Keratinocyte (primary cell): Measurements from ENCODE around the gene SDK1. TPM values are rescaled to one million over a fixed set of nuclear protein-coding genes. Genes with fewer than 3 reads are reported as not detected.

ENCODE experiments used
- DNase-seq: peaks from one replicate; pipeline ENCODE4 v3.0.0-alpha.2; 2011; ENCODE audit warnings: low read depth, missing footprints, low spot score
- FAIRE-seq: peaks from 2 replicates; lab custom pipeline; 2011; peaks lifted over from hg19 to GRCh38; lab: Jason Lieb, UNC
- H2AFZ ChIP-seq: 2 replicates; pipeline ENCODE4 v1.6.0; 2012; ENCODE audit warnings: low read length, control low read depth, inconsistent platforms; ENCODE audit not compliant: control insufficient read depth
- H3K27ac ChIP-seq: 2 replicates; pipeline ENCODE4 v1.5.1; 2011; ENCODE audit warnings: low read length; ENCODE audit not compliant: control insufficient read depth, insufficient read depth
- H3K27me3 ChIP-seq: 3 replicates; pipeline ENCODE4 v1.6.0; 2011; ENCODE audit warnings: low read length; ENCODE audit not compliant: control insufficient read depth, insufficient read depth; ENCODE audit errors: extremely low read depth
- H3K36me3 ChIP-seq, 2 experiments: 2 replicates in 1 of 2; 3 replicates in 1 of 2; pipeline ENCODE4 v1.5.1; 2011; ENCODE audit warnings: low read length in 2 of 2, mild to moderate bottlenecking in 1 of 2; ENCODE audit not compliant: control insufficient read depth in 2 of 2, insufficient read depth in 2 of 2; ENCODE audit errors: extremely low read depth in 1 of 2
- H3K4me1 ChIP-seq: 3 replicates; pipeline ENCODE4 v1.5.1; 2011; ENCODE audit warnings: low read length; ENCODE audit not compliant: control insufficient read depth, insufficient read depth; ENCODE audit errors: extremely low read depth
- H3K4me2 ChIP-seq: 3 replicates; pipeline ENCODE4 v1.6.0; 2011; ENCODE audit warnings: low read depth, low read length; ENCODE audit not compliant: control insufficient read depth, insufficient read depth; ENCODE audit errors: extremely low read depth
- H3K4me3 ChIP-seq, 3 experiments: fragments of 200-600 bp in 1 of 3; sonication (generic) in 1 of 3; 2 replicates in 2 of 3; 3 replicates in 1 of 3; pipeline ENCODE4 v1.5.1; 2011 to 2016; ENCODE audit warnings: low read length in 3 of 3, mild to moderate bottlenecking in 3 of 3, control low read depth in 2 of 3, inconsistent platforms in 1 of 3, low read depth in 1 of 3, mixed read lengths in 1 of 3, mixed run types in 1 of 3, moderate library complexity in 1 of 3; ENCODE audit not compliant: control insufficient read depth in 2 of 3, insufficient read depth in 2 of 3; ENCODE audit errors: extremely low read depth in 1 of 3
- H3K79me2 ChIP-seq: 2 replicates; pipeline ENCODE4 v1.6.0; 2012; ENCODE audit warnings: low read length; ENCODE audit not compliant: control insufficient read depth, insufficient read depth
- H3K9ac ChIP-seq: 3 replicates; pipeline ENCODE4 v1.6.0; 2011; ENCODE audit warnings: low read length; ENCODE audit not compliant: control insufficient read depth, insufficient read depth; ENCODE audit errors: extremely low read depth
- H3K9me1 ChIP-seq: 3 replicates; pipeline ENCODE4 v1.6.0; 2011; ENCODE audit warnings: low read length; ENCODE audit not compliant: control insufficient read depth, insufficient read depth; ENCODE audit errors: extremely low read depth
- H3K9me3 ChIP-seq: 2 replicates; pipeline ENCODE4 v1.5.1; 2012; ENCODE audit warnings: low read depth, low read length; ENCODE audit not compliant: control insufficient read depth
- H4K20me1 ChIP-seq: 3 replicates; pipeline ENCODE4 v1.6.0; 2011; ENCODE audit warnings: low read length; ENCODE audit not compliant: control insufficient read depth, insufficient read depth; ENCODE audit errors: extremely low read depth
- EZH2 ChIP-seq: IDR thresholded peaks from one replicate; pipeline ENCODE4 v1.6.1; 2012; ENCODE audit warnings: inconsistent platforms, mild to moderate bottlenecking, low read length, moderate library complexity
- dilution Hi-C: fragments of 300-500 bp; cut with MboI; formaldehyde crosslinking; loops from one replicate; pipeline ENCODE4 v1.7.0; 2020; ENCODE audit warnings: low sequenced_read_pairs; ENCODE audit not compliant: extremely low pct_ligation_motif_present
- polyA plus RNA-seq, 5 experiments: library from polyadenylated mRNA; depleted of rRNA in 3 of 5; stranded (reverse) in 3 of 5; stranded (forward) in 1 of 5; unstranded in 1 of 5; fragments of >200 nt; gene quantifications; 1 replicate in 1 of 5; 2 replicates in 3 of 5; 3 replicates in 1 of 5; pipeline versions ENCODE4 v1.2.1 to v1.2.3, GENCODE V29; 2011 to 2012; ENCODE audit warnings: missing spikeins in 2 of 5, low read depth in 1 of 5, low replicate concordance in 1 of 5
- TF ChIP-seq, protein P1 (sequence below), 3 experiments: IDR thresholded peaks in 1 of 3; conservative IDR thresholded peaks in 1 of 3; optimal IDR thresholded peaks in 1 of 3; 2 replicates in 2 of 3; 3 replicates in 1 of 3; pipeline versions ENCODE3 to v1.5.1; 2011; ENCODE audit warnings: low read length in 3 of 3, mild to moderate bottlenecking in 3 of 3, moderate library complexity in 2 of 3, control low read depth in 1 of 3, inconsistent platforms in 1 of 3; ENCODE audit not compliant: insufficient read depth in 2 of 3; ENCODE audit errors: extremely low read depth in 1 of 3

The SDK1 gene
- polyA plus RNA-seq, 1 donor (not counting 4 experiments of a cell fraction or from before 2014, with no cell fraction given), result 0.66 TPM

DNA sequence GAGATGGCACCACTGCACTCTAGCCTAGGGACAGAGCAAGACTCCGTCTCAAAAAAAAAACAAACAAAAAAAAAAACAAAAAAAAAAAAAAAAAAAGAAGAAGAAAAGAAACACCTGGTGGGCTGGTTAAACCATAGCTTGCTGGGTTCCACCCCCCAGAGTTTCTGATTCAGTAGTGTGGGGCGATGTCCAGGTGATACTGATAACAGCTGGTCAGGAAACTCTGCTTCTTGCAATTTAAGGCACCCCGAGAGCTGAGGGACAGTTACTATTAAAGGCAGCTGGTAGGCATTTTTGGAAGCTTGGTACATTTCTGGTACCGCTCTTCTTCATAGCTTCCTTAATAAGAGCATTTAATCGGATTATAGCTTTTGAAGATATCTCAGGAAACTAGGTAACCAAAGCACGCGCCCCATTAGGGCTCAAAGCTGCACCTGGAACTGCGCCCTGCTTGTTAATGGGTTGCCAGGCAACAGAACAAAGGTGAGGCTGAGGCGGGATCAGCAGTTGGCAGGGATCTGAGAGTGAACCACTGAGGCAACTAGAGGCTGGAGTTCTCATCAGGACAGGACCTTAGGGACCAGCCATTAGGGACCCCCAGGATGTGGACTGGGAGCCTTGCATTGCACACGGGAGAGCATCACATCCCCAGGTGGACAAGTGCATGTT lies 6.5 kb upstream of the SDK1 start:
- no peak overlapping the region for H2AFZ ChIP-seq
- H3K36me3 ChIP-seq, result no peaks in the 10 kb centered on the region
- H3K4me2 ChIP-seq, result no peak overlapping the region
- dilution Hi-C loops, result no loop called here
- no peak overlapping the region for H3K9ac ChIP-seq
- H4K20me1 ChIP-seq, result no peaks in the 10 kb centered on the region
- TF ChIP-seq EZH2, result no peak
- TF ChIP-seq, protein P1, sequence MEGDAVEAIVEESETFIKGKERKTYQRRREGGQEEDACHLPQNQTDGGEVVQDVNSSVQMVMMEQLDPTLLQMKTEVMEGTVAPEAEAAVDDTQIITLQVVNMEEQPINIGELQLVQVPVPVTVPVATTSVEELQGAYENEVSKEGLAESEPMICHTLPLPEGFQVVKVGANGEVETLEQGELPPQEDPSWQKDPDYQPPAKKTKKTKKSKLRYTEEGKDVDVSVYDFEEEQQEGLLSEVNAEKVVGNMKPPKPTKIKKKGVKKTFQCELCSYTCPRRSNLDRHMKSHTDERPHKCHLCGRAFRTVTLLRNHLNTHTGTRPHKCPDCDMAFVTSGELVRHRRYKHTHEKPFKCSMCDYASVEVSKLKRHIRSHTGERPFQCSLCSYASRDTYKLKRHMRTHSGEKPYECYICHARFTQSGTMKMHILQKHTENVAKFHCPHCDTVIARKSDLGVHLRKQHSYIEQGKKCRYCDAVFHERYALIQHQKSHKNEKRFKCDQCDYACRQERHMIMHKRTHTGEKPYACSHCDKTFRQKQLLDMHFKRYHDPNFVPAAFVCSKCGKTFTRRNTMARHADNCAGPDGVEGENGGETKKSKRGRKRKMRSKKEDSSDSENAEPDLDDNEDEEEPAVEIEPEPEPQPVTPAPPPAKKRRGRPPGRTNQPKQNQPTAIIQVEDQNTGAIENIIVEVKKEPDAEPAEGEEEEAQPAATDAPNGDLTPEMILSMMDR (optimal IDR thresholded peaks at IDR 0.05 in 1 of 3, IDR thresholded peaks at IDR 0.05 in 1 of 3, conservative IDR thresholded peaks at IDR 0.05 in 1 of 3; ENCODE audit: extremely low read depth in 1 of 3, insufficient read depth in 2 of 3, low read length in 3 of 3), result no peak
- no peaks in the 10 kb centered on the region for H3K4me1 ChIP-seq
- H3K27me3 ChIP-seq, result peaks cover 2% of the 10 kb centered on the region
- no peaks in the 10 kb centered on the region for H3K9me1 ChIP-seq
- H3K27ac ChIP-seq, result no peak overlapping the region
- H3K79me2 ChIP-seq, result no peaks in the 10 kb centered on the region
- no peak overlapping the region for H3K4me3 ChIP-seq
- H3K9me3 ChIP-seq, result peaks cover 2% of the 10 kb centered on the region
- DNase-seq (no peak), FAIRE-seq (no peak)

DNA sequence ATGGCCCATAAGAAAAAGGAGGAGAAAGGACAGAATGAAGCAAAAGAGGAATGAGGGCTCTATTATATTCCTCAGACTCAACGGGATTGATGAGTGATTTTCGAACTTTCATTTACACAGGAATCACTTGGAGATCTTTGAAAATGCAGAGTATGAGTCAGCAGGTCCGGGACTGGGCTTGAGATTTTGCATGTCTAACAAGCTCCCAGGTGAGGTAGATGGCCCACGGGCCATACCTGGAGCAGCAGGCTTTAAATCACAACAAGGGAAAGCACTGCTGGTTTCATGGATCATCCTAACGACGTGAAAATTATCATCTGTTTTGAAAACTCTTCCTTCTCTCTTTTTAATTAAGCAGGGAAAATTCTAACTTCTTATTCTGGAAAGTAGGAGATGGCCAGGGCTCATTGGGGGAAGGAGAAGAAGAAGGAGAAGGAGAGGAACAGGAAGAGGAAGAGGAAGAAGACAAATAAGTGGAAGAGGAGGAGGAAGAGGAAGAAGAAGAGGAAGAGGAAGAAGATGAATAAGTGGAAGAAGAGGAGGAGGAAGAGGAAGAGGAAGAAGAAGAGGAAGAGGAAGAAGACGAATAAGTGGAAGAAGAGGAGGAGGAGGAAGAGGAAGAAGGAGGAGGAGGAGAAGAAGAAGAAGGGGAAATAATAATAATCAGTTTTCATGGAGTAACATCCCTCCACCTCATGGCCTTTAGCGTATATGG lies 3.8 kb upstream of the SDK1 start:
- Histone ChIP-seq H3K9ac (no peak overlapping the region), H2AFZ (no peak overlapping the region), H3K9me3 (no peaks in the 10 kb centered on the region), H3K4me2 (no peak overlapping the region), H3K9me1 (no peaks in the 10 kb centered on the region), H3K27me3 (peaks cover 19% of the 10 kb centered on the region), H3K36me3 (no peaks in the 10 kb centered on the region), H3K4me1 (no peaks in the 10 kb centered on the region), H4K20me1 (no peaks in the 10 kb centered on the region), H3K27ac (no peak overlapping the region), H3K79me2 (no peaks in the 10 kb centered on the region), H3K4me3 (no peak overlapping the region)
- DNase-seq, result no peak
- no peak for FAIRE-seq
- TF ChIP-seq, protein P1 (optimal IDR thresholded peaks at IDR 0.05 in 1 of 3, IDR thresholded peaks at IDR 0.05 in 1 of 3, conservative IDR thresholded peaks at IDR 0.05 in 1 of 3; ENCODE audit: extremely low read depth in 1 of 3, insufficient read depth in 2 of 3, low read length in 3 of 3), result no peak
- no peak for TF ChIP-seq EZH2
- dilution Hi-C loops, result no loop called here
